Fibroblast of the aortic adventitia (primary cell): ENCODE data around the gene SIT1. TPM values are rescaled to one million over a fixed set of nuclear protein-coding genes. Genes with fewer than 3 reads are reported as not detected.

ENCODE experiments used
- DNase-seq: peaks from one replicate; pipeline ENCODE4 v3.0.0-alpha.2; 2010; ENCODE audit warnings: low read depth
- H3K4me3 ChIP-seq: 2 replicates; pipeline ENCODE4 v1.5.1; 2011; ENCODE audit warnings: low read depth, mild to moderate bottlenecking, control low read depth, low read length, moderate library complexity
- total RNA-seq: library from RNA; depleted of rRNA; stranded (reverse); fragments of >200 nt; gene quantifications from 2 replicates; pipeline ENCODE4 v1.2.3, GENCODE V29; 2012; ENCODE audit warnings: low replicate concordance
- TF ChIP-seq, protein P1 (sequence below): IDR thresholded peaks from 2 replicates; pipeline ENCODE4 v1.5.1; 2011; ENCODE audit warnings: mild to moderate bottlenecking, low read length, control low read depth, inconsistent platforms; ENCODE audit not compliant: insufficient read depth

Gene SIT1
- total RNA-seq, 1 donor: 0.18 TPM

DNA sequence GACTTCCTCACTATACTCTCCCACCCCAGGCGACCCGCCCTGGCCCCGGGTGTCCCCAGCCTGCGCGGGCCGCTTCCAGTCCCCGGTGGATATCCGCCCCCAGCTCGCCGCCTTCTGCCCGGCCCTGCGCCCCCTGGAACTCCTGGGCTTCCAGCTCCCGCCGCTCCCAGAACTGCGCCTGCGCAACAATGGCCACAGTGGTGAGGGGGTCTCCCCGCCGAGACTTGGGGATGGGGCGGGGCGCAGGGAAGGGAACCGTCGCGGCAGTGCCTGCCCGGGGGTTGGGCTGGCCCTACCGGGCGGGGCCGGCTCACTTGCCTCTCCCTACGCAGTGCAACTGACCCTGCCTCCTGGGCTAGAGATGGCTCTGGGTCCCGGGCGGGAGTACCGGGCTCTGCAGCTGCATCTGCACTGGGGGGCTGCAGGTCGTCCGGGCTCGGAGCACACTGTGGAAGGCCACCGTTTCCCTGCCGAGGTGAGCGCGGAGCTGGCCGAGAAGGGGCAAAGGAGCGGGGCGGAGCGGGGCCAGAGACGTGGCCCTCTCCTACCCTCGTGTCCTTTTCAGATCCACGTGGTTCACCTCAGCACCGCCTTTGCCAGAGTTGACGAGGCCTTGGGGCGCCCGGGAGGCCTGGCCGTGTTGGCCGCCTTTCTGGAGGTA, 25.1 kb upstream of the SIT1 start:
- TF ChIP-seq, protein P1, sequence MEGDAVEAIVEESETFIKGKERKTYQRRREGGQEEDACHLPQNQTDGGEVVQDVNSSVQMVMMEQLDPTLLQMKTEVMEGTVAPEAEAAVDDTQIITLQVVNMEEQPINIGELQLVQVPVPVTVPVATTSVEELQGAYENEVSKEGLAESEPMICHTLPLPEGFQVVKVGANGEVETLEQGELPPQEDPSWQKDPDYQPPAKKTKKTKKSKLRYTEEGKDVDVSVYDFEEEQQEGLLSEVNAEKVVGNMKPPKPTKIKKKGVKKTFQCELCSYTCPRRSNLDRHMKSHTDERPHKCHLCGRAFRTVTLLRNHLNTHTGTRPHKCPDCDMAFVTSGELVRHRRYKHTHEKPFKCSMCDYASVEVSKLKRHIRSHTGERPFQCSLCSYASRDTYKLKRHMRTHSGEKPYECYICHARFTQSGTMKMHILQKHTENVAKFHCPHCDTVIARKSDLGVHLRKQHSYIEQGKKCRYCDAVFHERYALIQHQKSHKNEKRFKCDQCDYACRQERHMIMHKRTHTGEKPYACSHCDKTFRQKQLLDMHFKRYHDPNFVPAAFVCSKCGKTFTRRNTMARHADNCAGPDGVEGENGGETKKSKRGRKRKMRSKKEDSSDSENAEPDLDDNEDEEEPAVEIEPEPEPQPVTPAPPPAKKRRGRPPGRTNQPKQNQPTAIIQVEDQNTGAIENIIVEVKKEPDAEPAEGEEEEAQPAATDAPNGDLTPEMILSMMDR: no peak
- DNase-seq: no peak
- H3K4me3 ChIP-seq: peak overlapping the region; percentile 60

DNA sequence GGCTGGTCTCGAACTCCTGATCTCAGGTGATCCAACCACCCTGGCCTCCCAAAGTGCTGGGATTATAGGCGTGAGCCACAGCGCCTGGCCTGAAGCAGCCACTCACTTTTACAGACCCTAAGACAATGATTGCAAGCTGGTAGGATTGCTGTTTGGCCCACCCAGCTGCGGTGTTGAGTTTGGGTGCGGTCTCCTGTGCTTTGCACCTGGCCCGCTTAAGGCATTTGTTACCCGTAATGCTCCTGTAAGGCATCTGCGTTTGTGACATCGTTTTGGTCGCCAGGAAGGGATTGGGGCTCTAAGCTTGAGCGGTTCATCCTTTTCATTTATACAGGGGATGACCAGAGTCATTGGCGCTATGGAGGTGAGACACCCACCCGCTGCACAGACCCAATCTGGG, 24.5 kb upstream of the SIT1 start:
- DNase-seq: no peak
- no peak overlapping the region for H3K4me3 ChIP-seq
- TF ChIP-seq, protein P1: no peak

DNA sequence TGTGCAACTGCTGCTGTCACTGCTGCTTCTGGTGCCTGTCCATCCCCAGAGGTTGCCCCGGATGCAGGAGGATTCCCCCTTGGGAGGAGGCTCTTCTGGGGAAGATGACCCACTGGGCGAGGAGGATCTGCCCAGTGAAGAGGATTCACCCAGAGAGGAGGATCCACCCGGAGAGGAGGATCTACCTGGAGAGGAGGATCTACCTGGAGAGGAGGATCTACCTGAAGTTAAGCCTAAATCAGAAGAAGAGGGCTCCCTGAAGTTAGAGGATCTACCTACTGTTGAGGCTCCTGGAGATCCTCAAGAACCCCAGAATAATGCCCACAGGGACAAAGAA, 23.3 kb upstream of the SIT1 start:
- TF ChIP-seq, protein P1: no peak
- no peak overlapping the region for H3K4me3 ChIP-seq
- DNase-seq: no peak

DNA sequence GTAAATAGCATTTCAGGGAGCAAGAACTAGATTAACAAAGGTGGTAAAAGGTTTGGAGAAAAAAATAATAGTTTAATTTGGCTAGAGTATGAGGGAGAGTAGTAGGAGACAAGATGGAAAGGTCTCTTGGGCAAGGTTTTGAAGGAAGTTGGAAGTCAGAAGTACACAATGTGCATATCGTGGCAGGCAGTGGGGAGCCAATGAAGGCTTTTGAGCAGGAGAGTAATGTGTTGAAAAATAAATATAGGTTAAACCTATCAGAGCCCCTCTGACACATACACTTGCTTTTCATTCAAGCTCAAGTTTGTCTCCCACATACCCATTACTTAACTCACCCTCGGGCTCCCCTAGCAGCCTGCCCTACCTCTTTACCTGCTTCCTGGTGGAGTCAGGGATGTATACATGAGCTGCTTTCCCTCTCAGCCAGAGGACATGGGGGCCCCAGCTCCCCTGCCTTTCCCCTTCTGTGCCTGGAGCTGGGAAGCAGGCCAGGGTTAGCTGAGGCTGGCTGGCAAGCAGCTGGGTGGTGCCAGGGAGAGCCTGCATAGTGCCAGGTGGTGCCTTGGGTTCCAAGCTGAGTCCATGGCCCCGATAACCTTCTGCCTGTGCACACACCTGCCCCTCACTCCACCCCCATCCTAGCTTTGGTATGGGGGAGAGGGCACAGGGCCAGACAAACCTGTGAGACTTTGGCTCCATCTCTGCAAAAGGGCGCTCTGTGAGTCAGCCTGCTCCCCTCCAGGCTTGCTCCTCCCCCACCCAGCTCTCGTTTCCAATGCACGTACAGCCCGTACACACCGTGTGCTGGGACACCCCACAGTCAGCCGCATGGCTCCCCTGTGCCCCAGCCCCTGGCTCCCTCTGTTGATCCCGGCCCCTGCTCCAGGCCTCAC, 22.6 kb upstream of the SIT1 start, which contains the start of gene CA9:
CA9 (plus strand) TSS at position 797 of the 893 bp plus-strand sequence; CDS start at position 829, 32 bp downstream.
- TF ChIP-seq, protein P1: no peak
- no peak within 1 kb of the TSS for H3K4me3 ChIP-seq
- DNase-seq: no peak

DNA sequence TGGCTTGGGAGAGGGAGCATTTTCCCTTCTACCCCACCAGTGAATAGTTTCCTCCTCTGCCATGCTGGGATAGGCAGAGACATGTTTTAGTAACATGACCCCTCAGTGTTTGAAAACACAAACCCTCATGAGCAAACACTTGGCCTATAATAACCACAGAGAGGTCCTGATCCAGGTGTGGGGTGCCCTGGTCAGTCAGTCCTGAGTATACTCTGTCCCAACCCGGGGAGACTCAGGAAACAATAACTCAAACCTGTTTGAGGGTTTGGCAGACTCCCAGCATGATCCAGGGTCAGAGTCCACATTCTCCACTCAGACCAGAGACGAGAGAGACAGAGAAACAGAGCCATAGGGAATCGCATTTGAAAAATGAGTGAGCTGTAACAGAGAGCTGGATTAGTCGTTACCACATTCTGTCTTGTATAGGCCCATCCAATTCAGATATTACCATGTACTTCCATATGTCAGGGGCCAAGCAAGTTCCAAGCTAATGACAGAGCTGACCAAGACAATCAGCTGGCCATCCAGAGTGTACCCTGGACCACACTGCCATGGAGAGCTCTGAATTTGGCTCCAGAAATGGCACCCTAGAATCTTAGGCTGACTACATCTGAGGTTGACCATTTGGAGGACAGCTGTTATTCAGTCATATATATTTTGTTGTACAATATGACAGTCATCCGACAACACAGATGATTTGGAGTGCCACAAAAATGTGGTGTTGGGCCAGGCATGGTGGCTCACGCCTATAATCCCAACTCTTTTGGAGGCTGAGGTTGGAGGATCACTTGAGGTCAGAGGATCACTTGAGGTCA, 18.8 kb upstream of the SIT1 start:
- TF ChIP-seq, protein P1: no peak
- H3K4me3 ChIP-seq: no peak overlapping the region
- DNase-seq: no peak

DNA sequence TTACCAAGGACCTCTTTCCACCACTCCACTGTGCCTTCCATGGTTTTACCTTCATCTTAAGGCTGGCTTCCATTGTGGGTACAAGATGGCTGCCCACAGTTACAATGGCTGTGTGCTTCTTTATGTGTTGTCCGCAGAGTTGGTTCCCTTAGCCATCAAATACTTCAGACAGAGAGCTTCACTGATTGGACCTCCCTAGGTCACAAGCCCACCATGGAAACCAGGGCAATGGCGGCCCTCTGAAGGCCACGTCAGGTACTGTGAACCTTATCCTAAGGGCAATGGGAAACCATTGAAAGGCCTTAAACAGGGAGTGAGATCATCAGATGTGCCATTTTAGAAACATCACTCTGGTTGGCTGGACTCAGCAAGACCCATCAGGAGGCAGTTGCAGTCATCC, 17.2 kb upstream of the SIT1 start:
- no peak for DNase-seq
- H3K4me3 ChIP-seq: no peak overlapping the region
- TF ChIP-seq, protein P1: no peak
